Endothelial cell of hepatic sinusoid (primary cell): ENCODE measurements around the gene COL6A1.
"Not testable (repeated sequence)": the region's sequence is repeated elsewhere in the genome, so short reads cannot be mapped to it uniquely, and the experiment has no call there.

ENCODE experiments used
- in situ Hi-C: cut with HindIII; loops from 2 replicates; pipeline ENCODE4 v1.10.0; 2017; ENCODE audit warnings: low sequenced_read_pairs

Gene COL6A1

DNA sequence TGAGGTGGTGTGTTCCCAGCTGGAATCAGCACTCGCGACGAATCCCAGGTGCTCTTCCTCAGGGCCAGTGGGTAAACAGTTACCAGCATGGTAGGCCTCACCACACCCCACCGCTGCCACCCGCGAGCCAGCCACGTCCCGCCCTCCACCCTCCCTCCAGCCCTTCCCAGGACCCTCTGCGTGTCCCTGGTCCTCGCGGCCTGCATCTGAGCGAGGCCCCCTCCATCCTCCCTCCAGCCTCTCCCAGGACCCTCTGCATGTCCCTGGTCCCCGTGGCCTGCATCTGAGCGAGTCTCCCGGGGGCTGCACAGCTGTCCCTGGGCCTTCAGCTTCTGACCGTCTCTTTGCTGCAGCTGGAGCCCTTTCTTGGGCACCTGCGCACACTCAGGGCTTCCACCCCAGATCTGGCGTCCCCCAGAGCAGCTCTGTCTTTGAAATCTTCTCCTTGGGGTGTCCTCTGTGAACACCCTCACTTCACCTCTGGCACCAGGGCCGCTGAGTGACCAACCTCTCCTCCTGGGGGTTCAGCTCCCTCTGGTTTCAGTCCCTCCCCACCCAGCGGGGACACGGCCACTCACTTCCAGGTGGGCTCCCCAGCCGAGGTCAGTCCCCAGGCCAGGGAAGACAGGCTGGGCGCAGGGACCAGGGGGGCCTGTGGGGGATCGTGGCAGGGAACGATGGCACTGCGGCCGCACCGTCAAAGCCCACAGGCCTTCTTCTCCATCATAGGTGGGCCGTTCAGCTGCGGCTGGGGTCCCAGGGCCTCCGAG lies 58.5 kb downstream of the COL6A1 start:
- in situ Hi-C loops = no loop called here

DNA sequence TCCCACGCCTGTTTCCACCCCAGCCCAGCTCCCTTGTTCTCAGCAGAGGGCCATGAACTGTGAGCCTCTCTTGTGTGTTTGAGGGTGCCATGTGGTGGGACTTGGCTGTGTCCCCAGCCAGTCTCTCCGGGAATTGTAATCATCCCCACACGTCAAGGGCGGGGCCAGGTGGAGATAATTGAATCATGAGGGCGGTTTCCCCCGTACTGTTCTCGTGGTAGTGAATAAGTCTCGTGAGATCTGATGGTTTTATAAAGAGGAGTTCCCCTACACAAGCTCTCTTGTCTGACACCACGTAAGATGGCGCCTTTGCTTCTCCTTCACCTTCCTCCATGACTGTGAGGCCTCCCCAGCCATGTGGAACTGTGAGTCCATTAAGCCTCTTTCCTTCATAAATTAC lies 59.1 kb downstream of the COL6A1 start:
- in situ Hi-C loops = no loop called here

DNA sequence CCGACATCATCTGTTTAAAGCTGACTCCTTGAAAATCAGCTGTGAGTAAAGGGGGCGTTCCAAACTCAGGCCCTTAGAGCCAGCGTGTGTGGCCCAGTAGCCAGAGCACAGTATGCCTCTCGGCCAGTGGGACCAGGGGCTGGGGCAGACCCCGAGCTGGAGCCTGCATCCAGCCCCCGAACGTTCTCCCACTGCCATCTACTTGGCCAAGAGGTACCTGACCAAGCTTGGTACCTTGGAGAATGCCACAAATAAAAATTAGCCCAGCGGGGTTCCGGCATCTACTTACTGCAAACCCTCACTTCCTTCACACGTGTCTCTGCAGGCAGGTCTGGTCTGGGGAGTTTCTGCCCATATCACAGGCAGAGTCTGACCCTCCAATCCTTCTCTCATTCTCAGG lies 59.6 kb downstream of the COL6A1 start:
- in situ Hi-C loops = no loop called here

DNA sequence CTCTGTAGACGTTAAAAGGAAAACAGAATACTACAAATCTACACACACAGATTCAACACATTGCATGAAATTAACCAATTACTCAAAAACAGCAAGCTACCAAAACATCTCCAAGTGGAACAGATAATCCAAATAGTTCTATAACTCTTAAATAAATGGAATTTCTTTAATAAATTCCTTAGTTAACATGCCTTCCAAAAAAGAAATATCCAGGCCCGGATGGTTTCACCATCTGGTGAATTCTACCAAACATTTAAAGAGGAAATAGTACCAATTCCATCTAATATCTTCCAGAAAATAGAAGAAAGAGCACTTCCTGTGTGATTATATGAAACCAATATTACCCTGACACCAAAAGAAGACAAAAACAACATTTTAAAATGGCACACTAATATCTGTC lies 63.6 kb downstream of the COL6A1 start:
- in situ Hi-C loops = no loop called here

DNA sequence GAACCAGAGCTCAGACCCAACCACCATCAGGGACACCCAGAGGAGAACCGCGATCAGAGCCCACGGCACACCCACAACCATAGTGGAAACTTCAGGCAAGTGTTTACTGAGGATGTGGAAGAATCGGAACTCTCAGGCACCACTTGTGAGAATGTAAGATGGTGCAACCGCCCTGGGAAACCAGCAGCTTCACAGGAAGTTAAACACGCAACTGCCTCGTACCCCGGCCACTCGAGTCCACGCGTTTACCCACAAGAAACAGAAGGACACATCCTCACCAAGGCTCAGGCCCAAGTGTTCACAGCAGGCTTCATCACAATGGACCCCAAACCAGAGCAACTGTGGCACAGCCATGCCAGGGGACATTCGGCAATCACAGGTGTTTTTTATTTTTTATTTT lies 64.9 kb downstream of the COL6A1 start:
- in situ Hi-C loops = no loop called here

DNA sequence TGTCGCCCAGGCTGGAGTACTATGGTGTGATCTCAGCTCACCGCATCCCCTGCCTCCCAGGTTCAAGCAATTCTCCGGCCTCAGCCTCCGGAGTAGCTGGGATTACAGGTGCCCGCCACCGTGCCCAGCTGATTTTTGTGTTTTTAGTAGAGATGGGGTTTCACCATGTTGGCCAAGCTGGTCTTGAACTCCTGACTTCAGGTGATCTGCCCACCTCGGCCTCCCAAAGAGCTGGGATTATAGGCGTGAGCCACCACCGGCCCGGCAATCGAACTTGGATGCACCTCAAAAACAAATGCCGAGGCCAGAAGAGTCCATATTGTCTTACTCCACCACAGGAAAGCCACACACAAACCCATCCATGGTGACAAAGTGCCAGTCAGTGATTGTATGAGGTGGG lies 65.3 kb downstream of the COL6A1 start:
- in situ Hi-C loops = not testable (repeated sequence)

DNA sequence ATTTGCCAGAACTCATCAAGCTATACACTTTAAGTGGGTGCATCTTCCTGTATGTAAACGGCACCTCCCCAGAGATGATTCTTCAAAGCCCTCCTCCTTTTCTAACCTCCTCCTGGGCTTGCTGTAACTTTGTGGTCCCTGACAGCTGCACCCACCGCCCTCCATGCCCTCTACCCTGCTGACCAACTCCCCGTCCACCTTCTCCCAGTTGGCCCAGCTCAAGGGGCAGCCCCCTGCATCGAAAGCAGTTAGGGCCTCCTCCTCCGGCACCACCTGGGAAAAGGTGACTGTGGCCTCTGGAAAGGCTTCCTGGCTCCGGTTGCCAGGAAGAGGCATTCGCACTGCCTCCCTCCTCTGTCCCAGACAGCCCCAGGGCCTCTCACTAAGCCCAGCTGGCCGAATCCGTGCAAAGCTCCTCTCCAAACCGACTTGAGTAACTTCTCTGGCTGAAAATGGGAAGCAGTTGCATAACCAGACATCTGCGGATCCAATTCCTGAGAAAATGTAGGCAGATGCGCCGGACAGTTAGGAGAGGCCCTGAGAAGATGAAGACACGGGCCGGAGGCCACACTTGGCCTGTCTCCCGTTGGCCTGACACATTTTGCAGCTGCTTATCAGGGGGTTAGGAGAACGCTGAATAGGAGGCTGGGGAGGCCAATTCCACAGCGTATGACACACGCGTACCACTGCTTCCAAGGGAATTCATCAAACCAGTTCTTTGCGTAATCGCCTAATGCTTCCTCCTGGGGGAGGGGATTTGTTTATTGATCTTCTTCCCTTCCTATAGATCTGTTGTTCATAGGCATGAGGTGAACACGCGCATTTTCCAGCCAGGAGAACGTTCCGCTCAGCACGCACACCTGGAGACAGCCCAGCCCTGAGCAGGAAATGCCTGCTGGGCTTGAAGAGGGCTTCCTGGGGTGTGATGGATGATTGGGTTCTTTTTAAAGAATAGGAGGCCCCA lies 67.6 kb downstream of the COL6A1 start:
- in situ Hi-C loops = no loop called here

DNA sequence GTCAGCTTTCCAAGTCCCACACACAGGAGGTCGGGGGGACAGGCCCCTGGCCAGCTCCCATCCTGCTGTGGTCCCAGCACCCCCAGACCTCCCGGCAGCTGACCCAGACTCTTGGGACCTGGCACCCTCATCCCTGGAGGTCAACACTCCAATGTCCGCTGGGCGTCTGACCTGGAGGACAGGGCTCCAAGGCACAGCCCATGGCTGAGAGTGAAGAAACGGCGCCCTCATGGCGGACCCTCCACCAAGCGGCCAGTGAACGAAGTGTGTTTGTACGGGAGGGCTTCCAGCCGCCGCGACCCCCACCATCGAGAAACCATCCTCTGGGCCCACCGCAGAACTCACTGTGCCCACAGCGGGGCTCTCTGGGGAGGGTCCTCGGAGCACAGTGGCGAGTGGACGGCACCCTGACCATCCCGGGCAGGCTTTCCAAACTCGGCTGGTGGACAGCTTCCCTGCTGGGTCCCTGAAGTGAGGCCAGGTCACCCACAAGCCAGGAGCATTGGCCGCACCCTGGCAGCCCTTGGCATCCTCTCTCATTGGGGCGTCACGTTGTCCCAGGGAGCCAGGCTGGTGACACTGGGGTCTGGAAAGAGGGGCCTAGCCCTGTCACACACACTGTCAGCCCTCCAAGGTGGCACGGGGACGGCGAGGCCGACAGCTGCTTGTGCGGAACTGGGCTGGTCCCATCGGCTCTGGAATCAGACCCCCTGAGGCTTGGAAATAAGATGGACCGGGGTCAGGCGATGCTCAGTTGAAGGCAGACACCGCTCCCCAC lies 68.5 kb downstream of the COL6A1 start:
- in situ Hi-C loops = loop anchor here (5.0 to 25.0 kb wide), 4 partner anchors 48 to 213 kb away; no protein-coding TSS in a partner anchor

DNA sequence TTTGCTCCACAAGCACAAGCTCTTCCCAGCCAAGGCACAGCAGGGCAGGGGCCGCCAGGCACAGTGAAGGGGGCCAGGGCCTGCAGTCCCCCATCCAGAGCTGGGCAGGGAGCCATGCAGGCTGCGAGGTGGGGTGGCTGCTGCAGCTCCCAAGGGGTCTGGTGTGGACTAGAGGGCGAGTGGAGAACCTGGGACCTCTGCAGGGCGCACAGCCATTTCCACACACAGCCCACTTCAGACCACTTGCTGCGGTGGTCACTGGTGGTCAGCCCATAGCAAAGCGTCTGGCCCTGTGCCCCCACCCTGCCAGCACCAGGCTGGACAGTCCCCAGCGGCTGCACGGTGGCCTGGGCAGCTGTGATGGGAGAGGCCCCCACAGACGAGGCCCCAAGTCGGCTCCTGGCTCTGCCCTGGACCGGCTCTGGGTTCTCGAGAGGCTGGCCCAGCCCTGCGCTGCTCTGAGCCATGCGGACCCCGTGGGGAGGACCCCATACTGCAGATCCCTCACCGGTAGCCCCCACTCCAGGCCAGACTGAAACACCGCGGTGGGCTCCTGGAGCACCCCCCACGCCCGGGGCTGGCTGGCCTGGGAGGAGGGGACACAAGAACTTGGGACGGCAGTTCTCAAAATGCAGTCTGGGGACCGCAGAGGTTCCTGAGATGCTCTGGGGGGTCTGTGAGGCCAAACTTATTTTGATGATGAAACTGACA lies 69.3 kb downstream of the COL6A1 start:
- in situ Hi-C loops = loop anchor here (5.0 to 25.0 kb wide), 4 partner anchors 49 to 214 kb away; no protein-coding TSS in a partner anchor

DNA sequence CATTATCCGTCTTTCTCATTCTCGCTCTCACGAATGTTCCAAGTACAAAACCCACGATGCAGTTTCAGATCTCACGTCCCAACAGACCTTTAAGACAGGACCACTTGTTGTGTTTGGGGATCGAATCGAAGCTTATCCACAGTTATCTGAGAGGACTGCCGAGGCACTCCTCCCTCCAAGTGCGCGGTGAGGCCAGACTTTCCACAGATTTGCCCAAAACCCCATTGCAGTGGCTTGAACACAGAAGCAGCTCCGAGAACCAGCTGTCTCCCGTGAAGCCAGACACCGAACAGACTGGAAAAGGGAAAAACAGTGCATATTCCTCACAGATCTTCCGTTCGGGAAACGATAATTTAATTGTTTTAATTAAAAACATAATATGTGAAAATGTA lies 69.8 kb downstream of the COL6A1 start:
- in situ Hi-C loops = loop anchor here (5.0 to 25.0 kb wide), 4 partner anchors 49 to 214 kb away; no protein-coding TSS in a partner anchor

DNA sequence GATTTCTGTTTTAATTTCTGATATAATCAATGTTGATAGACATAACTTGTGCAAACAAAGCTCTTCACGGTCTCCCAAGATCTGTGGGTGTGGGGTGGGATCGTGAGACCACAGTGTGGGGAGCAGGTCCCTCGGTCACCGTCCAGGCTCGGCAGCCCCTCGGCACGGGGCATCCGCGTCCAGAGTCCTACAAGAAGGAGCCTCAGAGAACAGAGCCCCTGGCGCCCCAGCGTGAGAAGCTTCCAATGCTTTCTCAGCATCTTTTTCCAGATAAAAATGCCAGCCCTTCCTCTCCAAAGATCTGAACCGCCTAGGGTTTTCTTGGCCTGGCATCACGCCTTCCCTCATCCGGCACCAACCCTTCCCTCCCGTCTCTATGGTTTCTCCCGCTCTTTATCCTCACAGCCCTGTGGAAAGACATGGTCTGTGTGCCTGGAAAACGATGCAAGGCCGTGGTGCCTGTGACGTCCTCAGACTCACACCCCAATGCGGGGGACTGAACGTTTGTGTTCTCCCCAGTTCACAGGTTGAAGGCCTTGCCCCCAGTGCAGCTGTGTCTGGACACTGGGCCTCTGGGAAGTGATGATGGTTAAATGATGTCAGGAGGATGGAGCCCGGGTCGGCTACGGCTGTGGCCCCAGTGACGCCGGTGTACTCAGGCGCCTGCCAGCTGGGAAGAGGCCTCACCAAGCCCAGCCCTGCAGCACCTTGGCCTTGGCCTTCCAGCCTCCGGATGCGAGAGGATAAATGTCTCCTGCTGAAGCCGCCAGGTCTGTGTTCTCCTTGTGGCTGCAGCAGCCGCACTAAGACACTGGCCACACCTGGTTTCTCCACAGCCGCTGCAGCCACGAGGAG lies 70.5 kb downstream of the COL6A1 start:
- in situ Hi-C loops = loop anchor here (5.0 to 25.0 kb wide), 4 partner anchors 50 to 215 kb away; no protein-coding TSS in a partner anchor

DNA sequence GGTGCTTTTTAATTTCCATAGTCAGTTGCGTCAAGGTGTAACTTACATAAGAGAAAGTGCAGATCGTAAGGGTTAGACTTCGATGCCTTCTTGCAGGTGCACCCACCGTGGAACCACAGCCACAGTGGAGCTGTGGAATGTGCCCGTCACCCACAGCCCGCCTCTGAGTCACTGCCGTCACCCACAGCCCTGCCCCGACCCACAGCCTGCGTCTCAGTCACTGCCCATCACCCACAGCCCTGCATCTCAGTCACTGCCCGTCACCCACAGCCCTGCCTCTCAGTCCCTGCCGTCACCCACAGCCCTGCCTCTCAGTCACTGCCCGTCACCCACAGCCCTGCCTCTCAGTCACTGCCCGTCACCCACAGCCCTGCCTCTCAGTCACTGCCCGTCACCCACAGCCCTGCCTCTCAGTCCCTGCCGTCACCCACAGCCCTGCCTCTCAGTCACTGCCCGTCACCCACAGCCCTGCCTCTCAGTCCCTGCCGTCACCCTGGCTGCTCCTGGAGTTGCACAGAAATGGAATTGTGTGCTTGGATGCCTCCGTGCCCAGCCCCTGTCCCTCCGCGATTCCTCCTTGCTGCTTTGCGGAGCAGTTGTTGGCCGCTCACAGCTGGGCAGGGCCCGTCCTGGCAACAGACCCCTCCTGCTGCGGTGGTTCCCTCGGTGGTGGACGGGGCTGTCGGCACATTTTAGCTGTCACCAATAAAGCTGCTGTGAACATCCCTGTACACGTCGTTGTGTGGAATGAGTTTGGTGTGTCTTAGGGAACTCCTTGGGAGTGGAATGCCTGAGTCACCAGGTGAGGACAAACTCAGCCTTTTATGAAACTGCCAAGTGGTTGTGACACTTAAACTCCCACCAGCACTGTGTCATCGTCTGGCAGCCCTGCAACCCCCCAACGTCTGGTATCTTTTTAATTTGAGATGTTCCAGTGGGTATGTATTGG lies 71.4 kb downstream of the COL6A1 start:
- in situ Hi-C loops = loop anchor here (5.0 to 25.0 kb wide), 4 partner anchors 49 to 216 kb away; no protein-coding TSS in a partner anchor

DNA sequence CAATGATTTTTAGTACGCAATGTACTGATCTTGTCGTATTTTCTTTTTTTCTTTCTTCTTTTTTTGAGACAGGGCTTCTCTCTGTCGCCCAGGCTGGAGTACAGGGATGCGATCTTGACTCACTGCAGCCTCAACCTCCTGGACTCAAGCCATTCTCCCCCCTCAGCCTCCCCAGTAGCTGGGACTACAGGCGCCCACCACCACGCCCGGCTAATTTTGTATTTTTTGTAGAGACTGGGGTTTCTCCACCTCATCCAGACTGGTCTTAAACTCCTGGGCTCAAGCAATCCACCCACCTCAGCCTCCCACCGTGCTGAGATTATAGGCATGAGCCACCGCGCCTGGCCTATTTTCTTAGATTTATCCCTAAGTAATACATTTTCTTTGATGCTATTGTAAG lies 72.5 kb downstream of the COL6A1 start:
- in situ Hi-C loops = loop anchor here (5.0 to 25.0 kb wide), 4 partner anchors 48 to 217 kb away; no protein-coding TSS in a partner anchor

DNA sequence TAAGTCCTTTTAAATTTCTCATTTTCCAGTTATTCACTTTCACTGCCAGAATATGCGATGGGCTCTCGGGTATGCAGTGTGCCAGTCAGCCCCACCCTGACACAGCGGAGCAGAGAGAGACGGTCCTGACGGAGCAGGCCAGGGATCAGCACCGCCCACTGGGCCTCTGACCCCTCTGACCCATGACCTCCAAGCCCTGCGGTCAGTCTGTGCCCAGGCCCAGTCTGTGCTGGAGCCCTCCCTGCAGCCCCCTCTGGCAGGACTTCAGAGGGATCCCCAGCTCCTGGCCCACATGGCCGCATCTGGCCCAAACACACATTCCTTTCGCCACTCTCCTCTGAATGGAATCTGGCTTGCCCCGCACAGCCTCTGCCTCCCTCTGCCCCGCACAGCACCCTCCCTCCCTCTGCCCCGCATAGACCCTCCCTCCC lies 72.9 kb downstream of the COL6A1 start:
- in situ Hi-C loops = loop anchor here (5.0 to 25.0 kb wide), 4 partner anchors 48 to 217 kb away; no protein-coding TSS in a partner anchor
